Right cardiac atrium (tissue), 5 donors: ENCODE measurements around the gene SMIM5. TPM values are rescaled to one million over a fixed set of nuclear protein-coding genes. Genes with fewer than 3 reads are reported as not detected.
A peak's percentile ranks its signal among the peaks of the same experiment; 100 is the strongest.

ENCODE experiments used
- ATAC-seq, 2 donors: fragments of 200-7000 bp; cut with Tn5 transposase; one replicate each; pipeline versions ENCODE4 v1.8.0 to v1.9.1; 2020; ENCODE audit warnings: moderate library complexity in 2 of 2, mild to moderate bottlenecking in 1 of 2
- DNase-seq, 3 donors: peaks; one replicate each; pipeline ENCODE4 v3.0.0-alpha.2; 2020
- H3K27ac ChIP-seq: one replicate; pipeline ENCODE4 v1.5.1; 2013; ENCODE audit warnings: mild to moderate bottlenecking, low read length, control low read depth, moderate library complexity
- H3K27me3 ChIP-seq: one replicate; pipeline ENCODE4 v1.6.1; 2013; ENCODE audit not compliant: control insufficient read depth, insufficient read depth
- H3K4me1 ChIP-seq: one replicate; pipeline ENCODE4 v1.6.1; 2013; ENCODE audit warnings: low read length; ENCODE audit not compliant: control insufficient read depth, insufficient read depth
- H3K4me3 ChIP-seq: one replicate; pipeline ENCODE4 v1.5.1; 2013; ENCODE audit warnings: low read length, control low read depth
- H3K9me3 ChIP-seq: one replicate; pipeline ENCODE4 v1.6.1; 2013; ENCODE audit warnings: low read length; ENCODE audit not compliant: control insufficient read depth
- WGBS: extraction: QIAGEN DNeasy Blood & Tissue Kit; methylation state at CpG from one replicate; pipeline ENCODE4 v1.1.7; 2013; 5-methylcytosine and 5-hydroxymethylcytosine counted together
- intact Hi-C, 4 donors: fragments of 100-400 bp; cut with DNase I; formaldehyde crosslinking; loops; one replicate each; pipeline versions ENCODE4 v1.11.0 to v1.14.0; 2022 to 2023
- polyA plus RNA-seq: library from polyadenylated mRNA; stranded (reverse); fragments of 200-250 nt; gene quantifications from one replicate; pipeline ENCODE4 v1.2.3, GENCODE V29; 2013
- total RNA-seq, 4 donors: library from RNA; stranded (reverse); fragmentation: NEBNext Ultra II Directional; extraction: Animal tissue kit (Norgen Biotek cat#: 25700); gene quantifications; one replicate each; pipeline ENCODE4 v1.2.1, GENCODE V29; 2021
- donor health status: healthy with polysubstance abuse.
- donor health status: DM: no; HTN: yes; CAD: no.
- donor health status: DM: no; HTN: no; CAD: no.
- donor health status: DM: no; HTN: yes; CAD: no; lungs with severe emphysema.
- donor health status: DM: yes; HTN: yes; CAD: no.

Gene SMIM5
- total and polyA plus RNA-seq, 5 donors, result 6.9 to 13.5 (median 10.7) TPM

- H3K4me3 ChIP-seq, result no peak overlapping the region
- peak in 1 of 2 donors; percentile 40 for ATAC-seq
- WGBS, result 53% methylated on average over 11 of the region's 11 CpGs
- intact Hi-C loops, result no loop called here
- no peaks in the 10 kb centered on the region for H3K9me3 ChIP-seq
- peaks cover 24% of the 10 kb centered on the region for H3K4me1 ChIP-seq
- H3K27me3 ChIP-seq, result no peaks in the 10 kb centered on the region
- H3K27ac ChIP-seq, result peak overlapping the region; percentile 53
- peak in 1 of 3 donors; percentile 52 for DNase-seq
Measured at GRCh38 chr17:75688209-75688825, 55.1 kb downstream of the SMIM5 start.

DNA sequence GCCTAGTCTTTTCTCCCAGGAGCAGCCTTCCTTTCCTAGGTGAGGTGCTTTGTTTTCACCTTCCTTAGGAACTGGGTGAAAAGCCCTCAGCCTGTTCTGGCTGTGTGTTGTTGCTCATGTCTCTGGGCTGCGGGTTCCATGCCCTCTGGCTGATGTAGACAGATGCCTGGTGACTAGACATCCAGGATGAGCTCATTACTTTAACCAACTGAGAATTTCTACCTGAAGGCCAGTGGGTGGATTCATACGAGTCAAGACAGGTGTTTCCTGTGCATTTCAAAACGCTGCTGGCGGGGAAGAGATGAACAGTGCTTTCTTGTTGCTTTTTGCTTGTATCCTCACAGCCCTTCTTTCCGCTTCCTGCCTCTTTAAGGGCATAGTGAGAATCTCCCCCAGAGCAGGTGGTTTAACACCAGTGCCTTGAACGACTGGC, 56.2 kb downstream of the SMIM5 start:
- 80% methylated on average over 6 of the region's 6 CpGs for WGBS
- no peaks in the 10 kb centered on the region for H3K9me3 ChIP-seq
- peaks cover 21% of the 10 kb centered on the region for H3K4me1 ChIP-seq
- H3K4me3 ChIP-seq, result no peak overlapping the region
- no peak for DNase-seq
- intact Hi-C loops, result no loop called here
- no peak for ATAC-seq
- H3K27me3 ChIP-seq, result no peaks in the 10 kb centered on the region
- no peak overlapping the region for H3K27ac ChIP-seq

Other genes with a start within 250 kb of the SMIM5 start
- gene GRB2, start 227.8 kb upstream of the SMIM5 start, total RNA-seq, result 100 to 1,000 TPM; 104 to 150 (median 123) TPM
- gene GRB2, start 227.8 kb upstream of the SMIM5 start, polyA plus RNA-seq, result 66.7 TPM
- gene TMEM94, start 176.8 kb upstream of the SMIM5 start, total RNA-seq, result 10 to 100 TPM; 40.3 to 54.6 (median 50.3) TPM
- 41.0 TPM for gene TMEM94, start 176.8 kb upstream of the SMIM5 start, polyA plus RNA-seq
- gene CASKIN2, start 117.9 kb upstream of the SMIM5 start, total RNA-seq, result 10 to 100 TPM; 38.0 to 50.4 (median 46.4) TPM
- gene CASKIN2, start 117.9 kb upstream of the SMIM5 start, polyA plus RNA-seq, result 25.9 TPM
- gene TSEN54, start 116.9 kb upstream of the SMIM5 start, total RNA-seq, result 1 to 10 TPM; 5.9 to 7.1 (median 6.8) TPM
- gene TSEN54, start 116.9 kb upstream of the SMIM5 start, polyA plus RNA-seq, result 9.6 TPM
- gene LLGL2, start 107.7 kb upstream of the SMIM5 start, total RNA-seq, result 10 to 100 TPM in 1 of 4 donors, 1 to 10 TPM in 3; 5.7 to 10.4 (median 7.6) TPM
- 8.6 TPM for gene LLGL2, start 107.7 kb upstream of the SMIM5 start, polyA plus RNA-seq
- 100 to 1,000 TPM in 1 of 4 donors, 10 to 100 TPM in 3; 75.8 to 131 (median 93.4) TPM for gene MYO15B, start 45.6 kb upstream of the SMIM5 start, total RNA-seq
- gene MYO15B, start 45.6 kb upstream of the SMIM5 start, polyA plus RNA-seq, result 70.9 TPM
- 10 to 100 TPM in 3 of 4 donors, 1 to 10 TPM in 1; 7.9 to 19.9 (median 14.8) TPM for gene RECQL5, start 33.7 kb downstream of the SMIM5 start, total RNA-seq
- gene RECQL5, start 33.7 kb downstream of the SMIM5 start, polyA plus RNA-seq, result 13.5 TPM
- gene SAP30BP, start 33.9 kb downstream of the SMIM5 start, total RNA-seq, result 10 to 100 TPM; 51.0 to 66.5 (median 56.3) TPM
- 58.5 TPM for gene SAP30BP, start 33.9 kb downstream of the SMIM5 start, polyA plus RNA-seq
- 10 to 100 TPM; 19.9 to 29.7 (median 23.6) TPM for gene ITGB4, start 88.0 kb downstream of the SMIM5 start, total RNA-seq
- gene ITGB4, start 88.0 kb downstream of the SMIM5 start, polyA plus RNA-seq, result 12.7 TPM
- 10 to 100 TPM; 15.9 to 19.5 (median 17.3) TPM for gene GALK1, start 131.8 kb downstream of the SMIM5 start, total RNA-seq
- 22.6 TPM for gene GALK1, start 131.8 kb downstream of the SMIM5 start, polyA plus RNA-seq
- 10 to 100 TPM; 18.2 to 22.5 (median 19.9) TPM for gene UNK, start 151.4 kb downstream of the SMIM5 start, total RNA-seq
- gene UNK, start 151.4 kb downstream of the SMIM5 start, polyA plus RNA-seq, result 20.8 TPM
- gene UNC13D, start 211.0 kb downstream of the SMIM5 start, total RNA-seq, result 10 to 100 TPM; 12.6 to 30.4 (median 27.4) TPM
- gene UNC13D, start 211.0 kb downstream of the SMIM5 start, polyA plus RNA-seq, result 18.8 TPM
- gene WBP2, start 221.9 kb downstream of the SMIM5 start, total RNA-seq, result 100 to 1,000 TPM; 112 to 128 (median 118) TPM
- 109 TPM for gene WBP2, start 221.9 kb downstream of the SMIM5 start, polyA plus RNA-seq
- 10 to 100 TPM; 24.1 to 25.9 (median 25.3) TPM for gene TRIM47, start 245.1 kb downstream of the SMIM5 start, total RNA-seq
- 19.2 TPM for gene TRIM47, start 245.1 kb downstream of the SMIM5 start, polyA plus RNA-seq